ENCODE measurements around the gene CYP11A1. TPM values are rescaled to one million over a fixed set of nuclear protein-coding genes. Genes with fewer than 3 reads are reported as not detected.

The CYP11A1 gene
- total RNA-seq, 2 experiments from 2014 or later: 0.29 TPM; not detected in 1

DNA sequence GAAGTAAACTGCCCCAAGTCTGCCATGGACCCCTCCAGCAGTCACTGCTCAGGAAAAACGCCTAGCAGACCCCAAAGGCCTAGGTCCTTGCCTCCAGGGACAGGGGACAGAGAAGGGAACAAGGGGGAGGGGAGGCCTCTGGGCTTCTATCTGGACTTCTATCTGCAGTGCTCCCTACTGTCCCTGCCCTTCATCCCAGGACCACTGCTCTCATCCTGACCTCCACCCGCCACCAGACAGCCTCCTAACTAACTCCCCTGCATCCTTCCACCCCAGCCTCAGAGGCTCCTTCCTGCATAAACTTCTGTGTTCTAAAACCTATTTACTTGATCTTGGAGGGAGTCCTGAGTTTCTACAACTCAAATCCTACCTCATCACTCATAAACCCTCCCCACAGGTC is 40.9 kb upstream of the CYP11A1 start:
- Mint-ChIP-seq H3K27ac (peak overlapping the region; percentile 23), H3K4me1 (ENCODE audit: low read depth) (peaks cover 22% of the 10 kb centered on the region), H3K36me3 (peaks cover 17% of the 10 kb centered on the region), H3K9me3 (no peaks in the 10 kb centered on the region), H3K27me3 (no peaks in the 10 kb centered on the region), H3K4me3 (no peak overlapping the region)
- intact Hi-C loops (cut with micrococcal nuclease): no loop called here
- POLR2A ChIA-PET: no interaction called here
- CTCF ChIA-PET: no interaction called here
- no peak for DNase-seq

DNA sequence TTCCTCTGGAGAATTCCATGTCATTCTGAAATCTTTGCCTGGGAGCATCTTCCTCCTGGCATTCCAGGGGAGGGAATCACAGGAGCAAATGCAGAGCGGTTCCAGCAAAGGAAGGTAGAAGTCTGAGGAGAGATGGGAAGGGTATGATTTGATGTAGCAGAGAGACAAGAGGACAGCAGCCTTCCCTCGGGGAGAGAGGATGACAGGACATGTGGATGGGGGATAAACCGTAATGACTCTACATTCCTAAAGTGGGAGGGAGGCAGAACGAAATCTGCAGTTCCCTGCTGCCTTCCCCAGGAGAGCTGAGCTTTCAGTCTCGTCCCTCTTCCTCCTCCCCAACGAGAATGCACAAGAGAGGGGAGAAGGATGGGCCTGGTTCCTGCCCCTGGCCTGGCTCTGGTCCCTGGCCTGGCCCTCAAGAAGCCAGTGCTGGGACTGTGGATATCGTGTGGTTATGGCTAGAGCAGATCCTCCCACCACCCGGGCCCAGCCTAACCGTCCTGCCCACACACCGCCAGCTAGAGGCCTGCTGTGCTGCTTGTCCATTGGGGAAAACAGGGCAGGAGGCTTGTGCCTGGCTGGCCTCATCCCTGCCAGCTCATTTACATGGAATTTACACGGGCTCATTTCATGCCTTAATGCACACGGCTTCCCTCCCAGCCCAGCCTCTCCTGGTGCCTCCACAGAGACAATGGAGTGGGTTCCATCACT is 39.7 kb upstream of the CYP11A1 start:
- H3K9me3 Mint-ChIP-seq: no peaks in the 10 kb centered on the region
- ChIA-PET POLR2A (no interaction called here), CTCF (interaction anchor here (1.0 kb wide), 1 partner anchor 25 kb away, joined by 3 read pairs; no protein-coding TSS in a partner anchor)
- H3K27ac Mint-ChIP-seq: peak overlapping the region; percentile 47
- intact Hi-C loops (cut with micrococcal nuclease): no loop called here
- no peak for DNase-seq
- H3K4me1 Mint-ChIP-seq (ENCODE audit: low read depth): peaks cover 34% of the 10 kb centered on the region
- H3K27me3 Mint-ChIP-seq: no peaks in the 10 kb centered on the region
- no peak overlapping the region for H3K4me3 Mint-ChIP-seq
- H3K36me3 Mint-ChIP-seq: peaks cover 13% of the 10 kb centered on the region

DNA sequence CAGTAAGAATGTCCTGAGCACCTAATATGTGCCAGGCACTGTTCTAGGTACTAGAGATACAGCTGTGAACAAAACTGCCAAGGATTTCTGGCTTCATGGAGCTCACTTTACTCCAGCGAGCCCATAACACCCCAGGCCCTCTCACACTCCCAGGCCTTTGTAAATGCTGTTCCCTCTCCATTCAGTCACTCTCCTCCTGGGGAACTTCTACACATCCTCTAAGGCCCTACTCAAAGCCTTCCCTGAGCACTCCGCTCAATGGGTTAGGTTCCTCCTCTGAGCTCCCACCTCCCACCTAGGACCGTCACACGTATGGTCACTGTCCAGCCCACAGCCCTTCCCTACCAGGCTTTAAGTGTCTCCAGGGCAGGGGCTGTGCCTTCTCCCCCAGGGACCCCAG is 39.1 kb upstream of the CYP11A1 start:
- peaks cover 40% of the 10 kb centered on the region for H3K4me1 Mint-ChIP-seq (ENCODE audit: low read depth)
- H3K27ac Mint-ChIP-seq: no peak overlapping the region
- H3K36me3 Mint-ChIP-seq: peaks cover 8% of the 10 kb centered on the region
- no peaks in the 10 kb centered on the region for H3K27me3 Mint-ChIP-seq
- no peak for DNase-seq
- H3K9me3 Mint-ChIP-seq: no peaks in the 10 kb centered on the region
- ChIA-PET POLR2A (no interaction called here), CTCF (interaction anchor here (1.0 to 1.2 kb wide), 2 partner anchors 24 to 32 kb away, joined by 3 to 4 read pairs; no protein-coding TSS in a partner anchor)
- H3K4me3 Mint-ChIP-seq: no peak overlapping the region
- intact Hi-C loops (cut with micrococcal nuclease): no loop called here

DNA sequence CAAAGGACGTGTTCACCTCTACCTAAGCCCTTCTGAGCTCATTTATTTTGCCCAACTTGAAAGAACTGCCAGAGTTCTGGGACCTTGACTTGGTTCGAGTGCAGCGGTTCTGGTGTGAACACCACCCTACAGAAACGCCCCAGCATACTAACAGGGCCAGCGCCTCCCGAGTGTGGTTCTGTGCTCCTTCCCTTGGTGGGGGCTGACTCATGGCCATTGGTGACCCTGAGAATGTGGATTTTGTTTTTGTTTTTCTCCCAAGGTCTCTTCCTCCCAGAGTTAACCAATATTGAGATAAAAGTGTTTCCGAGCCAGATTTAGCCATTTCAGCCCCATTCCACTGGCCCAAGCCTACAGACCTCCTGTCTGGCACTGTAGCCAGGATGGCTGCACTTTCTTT is 38.4 kb upstream of the CYP11A1 start:
- POLR2A ChIA-PET: interaction anchor here (1.4 kb wide), 1 partner anchor 43 kb away, joined by 3 read pairs; no protein-coding TSS in a partner anchor
- H3K4me1 Mint-ChIP-seq (ENCODE audit: low read depth): peaks cover 47% of the 10 kb centered on the region
- H3K36me3 Mint-ChIP-seq: peaks cover 5% of the 10 kb centered on the region
- no peak overlapping the region for H3K4me3 Mint-ChIP-seq
- DNase-seq: no peak
- H3K27me3 Mint-ChIP-seq: no peaks in the 10 kb centered on the region
- H3K9me3 Mint-ChIP-seq: no peaks in the 10 kb centered on the region
- intact Hi-C loops (cut with micrococcal nuclease): no loop called here
- H3K27ac Mint-ChIP-seq: no peak overlapping the region
- CTCF ChIA-PET: interaction anchor here (1.2 kb wide), 1 partner anchor 33 kb away, joined by 4 read pairs; no protein-coding TSS in a partner anchor

DNA sequence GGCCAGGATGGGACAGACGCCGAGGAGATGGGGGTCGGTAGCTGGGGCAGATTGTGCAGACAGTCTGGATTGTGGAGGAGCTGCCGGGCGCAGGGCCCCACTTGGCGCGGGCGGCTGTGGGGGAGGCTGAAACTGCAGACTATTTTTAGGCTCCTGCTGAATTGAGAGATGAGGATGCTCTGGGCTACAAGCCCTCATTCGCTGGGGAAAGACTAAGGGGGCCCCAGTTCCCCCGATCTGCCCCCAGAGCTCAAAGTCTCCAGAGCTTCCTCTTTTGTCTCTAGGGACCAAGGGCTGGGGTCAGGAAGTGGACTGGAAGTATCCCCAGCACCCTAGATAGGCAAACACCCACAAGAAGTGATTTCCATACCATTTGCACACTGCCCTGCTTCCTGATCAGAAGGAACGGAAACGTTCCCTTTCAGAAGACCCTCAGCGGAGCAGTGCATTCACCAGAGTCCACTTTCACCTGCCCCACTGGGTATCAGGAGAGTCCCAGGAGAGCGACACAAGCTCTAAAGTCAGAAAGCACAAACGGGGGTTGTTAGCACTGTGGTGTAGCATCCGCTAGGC is 36.6 kb upstream of the CYP11A1 start:
- ChIA-PET CTCF (interaction anchor here (0.6 to 7.1 kb wide), 9 partner anchors 9 to 431 kb away, joined by 3 to 93 read pairs (median 4); no protein-coding TSS in a partner anchor), POLR2A (interaction anchor here (1.4 to 6.2 kb wide), 6 partner anchors 17 to 439 kb away, joined by 3 to 85 read pairs (median 12); partner anchors contain the start of genes SEMA7A and UBL7)
- Mint-ChIP-seq H3K4me3 (peak overlapping the region; percentile 28), H3K27me3 (no peaks in the 10 kb centered on the region), H3K9me3 (no peaks in the 10 kb centered on the region), H3K27ac (peak overlapping the region; percentile 85), H3K4me1 (ENCODE audit: low read depth) (peaks cover 62% of the 10 kb centered on the region), H3K36me3 (no peaks in the 10 kb centered on the region)
- peak; percentile 43 for DNase-seq
- intact Hi-C loops (cut with micrococcal nuclease): loop anchor here (1.0 to 5.0 kb wide), 4 partner anchors 29 to 383 kb away; partner anchors contain the start of genes SEMA7A and UBL7

DNA sequence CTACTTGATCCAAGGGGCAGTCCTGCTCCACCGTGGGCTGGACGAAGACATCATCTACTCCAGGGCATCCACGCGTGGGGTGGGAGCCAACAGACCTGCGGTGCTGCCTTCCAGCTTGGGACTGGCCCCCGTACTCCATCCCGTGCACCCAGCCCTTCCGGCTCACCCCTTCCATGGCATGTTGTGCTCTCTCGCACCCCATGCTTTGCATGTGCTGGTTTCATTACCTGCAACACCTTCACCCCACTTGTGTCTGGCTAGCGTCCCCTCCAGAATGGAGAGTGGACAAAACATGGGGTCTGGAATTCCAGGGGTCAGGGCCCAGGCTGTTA is 36.1 kb upstream of the CYP11A1 start:
- intact Hi-C loops (cut with micrococcal nuclease): loop anchor here (1.0 to 5.0 kb wide), 4 partner anchors 30 to 384 kb away; partner anchors contain the start of genes SEMA7A and UBL7
- POLR2A ChIA-PET: interaction anchor here (1.4 to 6.2 kb wide), 8 partner anchors 13 to 438 kb away, joined by 3 to 85 read pairs (median 6); partner anchors contain the start of genes SEMA7A and UBL7

DNA sequence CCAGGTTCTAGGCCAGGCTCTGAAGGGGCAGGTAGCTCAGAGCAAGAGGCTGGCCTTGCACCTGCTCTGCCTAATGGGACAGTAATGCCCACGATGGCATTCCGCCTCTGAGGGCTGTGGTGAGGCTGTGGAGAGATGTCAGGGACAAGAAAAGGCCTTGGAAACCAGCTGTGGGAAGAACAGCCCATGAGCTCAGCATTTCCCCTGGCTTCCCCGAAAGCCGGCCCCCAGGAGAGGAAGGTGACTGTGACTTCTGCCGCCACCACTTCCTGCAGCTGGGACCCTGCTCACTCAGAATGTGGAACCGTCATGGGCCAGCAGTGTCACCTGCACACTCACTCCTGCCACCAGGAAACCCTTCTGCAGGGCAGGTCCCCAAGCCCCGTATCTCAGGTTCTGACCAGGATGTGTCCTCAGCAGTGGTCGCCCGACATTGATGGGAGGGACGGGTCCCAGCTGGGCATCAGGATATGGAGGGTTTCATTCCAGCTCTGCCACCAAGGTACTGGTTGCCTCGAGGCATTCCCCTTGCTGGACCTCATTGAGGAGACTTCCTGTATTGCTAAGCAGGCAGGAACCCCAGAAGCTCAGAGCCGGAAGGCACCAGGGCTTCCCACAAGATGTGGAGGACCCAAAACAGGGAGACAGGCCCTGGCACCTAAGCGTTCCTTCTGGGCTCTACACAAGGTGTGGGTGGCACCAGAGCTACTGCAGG is 35.6 kb upstream of the CYP11A1 start:
- Mint-ChIP-seq H3K4me1 (ENCODE audit: low read depth) (peaks cover 73% of the 10 kb centered on the region), H3K36me3 (no peaks in the 10 kb centered on the region), H3K27ac (peak overlapping the region; percentile 85), H3K27me3 (no peaks in the 10 kb centered on the region), H3K4me3 (peak overlapping the region; percentile 28), H3K9me3 (no peaks in the 10 kb centered on the region)
- DNase-seq: peak; percentile 95
- POLR2A ChIA-PET: interaction anchor here (0.7 to 6.2 kb wide), 11 partner anchors 8 to 438 kb away, joined by 3 to 85 read pairs (median 5); partner anchors contain the start of genes ARID3B, SEMA7A and UBL7
- intact Hi-C loops (cut with micrococcal nuclease): loop anchor here (1.0 to 5.0 kb wide), 4 partner anchors 30 to 384 kb away; partner anchors contain the start of genes SEMA7A and UBL7
- CTCF ChIA-PET: interaction anchor here (0.6 to 7.1 kb wide), 14 partner anchors 8 to 430 kb away, joined by 3 to 93 read pairs (median 4); partner anchors contain the start of gene SEMA7A

More for the DNA sequence above, 36.1 kb upstream of the CYP11A1 start:
- no peaks in the 10 kb centered on the region for H3K36me3 Mint-ChIP-seq
- no peaks in the 10 kb centered on the region for H3K27me3 Mint-ChIP-seq
- DNase-seq: no peak
- H3K9me3 Mint-ChIP-seq: no peaks in the 10 kb centered on the region
- H3K27ac Mint-ChIP-seq: peak overlapping the region; percentile 85
- CTCF ChIA-PET: interaction anchor here (0.7 to 7.1 kb wide), 12 partner anchors 8 to 430 kb away, joined by 3 to 93 read pairs (median 4); no protein-coding TSS in a partner anchor
- peak overlapping the region; percentile 28 for H3K4me3 Mint-ChIP-seq
- peaks cover 68% of the 10 kb centered on the region for H3K4me1 Mint-ChIP-seq (ENCODE audit: low read depth)

DNA sequence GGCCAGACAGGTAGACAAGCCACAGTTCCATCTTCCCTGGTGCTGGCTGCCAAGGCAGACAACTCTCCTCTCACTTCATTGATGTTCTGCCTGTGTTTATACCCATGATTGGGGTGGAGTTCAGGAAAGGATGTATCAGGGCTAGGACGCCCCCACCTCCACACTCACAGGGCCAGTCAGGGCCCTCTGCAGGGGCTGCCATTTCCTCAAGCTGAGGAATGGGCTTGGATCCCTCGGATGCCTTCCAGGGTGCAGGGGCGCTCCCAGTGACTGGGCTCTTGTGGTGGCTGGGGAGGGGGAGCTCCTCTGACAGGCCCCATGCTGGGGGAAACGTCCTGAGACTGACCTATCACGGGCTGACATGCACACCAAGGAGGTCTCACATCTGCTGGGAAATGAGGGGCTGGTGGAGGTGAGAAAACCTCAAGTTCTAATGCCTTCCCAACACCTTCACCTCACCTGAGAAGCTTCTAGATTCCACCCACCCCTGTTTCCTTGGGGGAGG is 34.9 kb upstream of the CYP11A1 start:
- intact Hi-C loops (cut with micrococcal nuclease): loop anchor here (2.0 to 5.0 kb wide), 3 partner anchors 58 to 385 kb away; partner anchors contain the start of gene UBL7
- H3K27ac Mint-ChIP-seq: peak overlapping the region; percentile 85
- no peaks in the 10 kb centered on the region for H3K27me3 Mint-ChIP-seq
- H3K36me3 Mint-ChIP-seq: no peaks in the 10 kb centered on the region
- DNase-seq: peak; percentile 36
- POLR2A ChIA-PET: interaction anchor here (1.0 to 6.2 kb wide), 10 partner anchors 12 to 144 kb away, joined by 3 to 85 read pairs (median 6); partner anchors contain the start of genes ARID3B, SEMA7A and UBL7
- CTCF ChIA-PET: interaction anchor here (0.6 to 7.1 kb wide), 11 partner anchors 7 to 40 kb away, joined by 3 to 93 read pairs (median 5); partner anchors contain the start of gene SEMA7A
- H3K9me3 Mint-ChIP-seq: no peaks in the 10 kb centered on the region
- H3K4me1 Mint-ChIP-seq (ENCODE audit: low read depth): peaks cover 78% of the 10 kb centered on the region
- H3K4me3 Mint-ChIP-seq: no peak overlapping the region

DNA sequence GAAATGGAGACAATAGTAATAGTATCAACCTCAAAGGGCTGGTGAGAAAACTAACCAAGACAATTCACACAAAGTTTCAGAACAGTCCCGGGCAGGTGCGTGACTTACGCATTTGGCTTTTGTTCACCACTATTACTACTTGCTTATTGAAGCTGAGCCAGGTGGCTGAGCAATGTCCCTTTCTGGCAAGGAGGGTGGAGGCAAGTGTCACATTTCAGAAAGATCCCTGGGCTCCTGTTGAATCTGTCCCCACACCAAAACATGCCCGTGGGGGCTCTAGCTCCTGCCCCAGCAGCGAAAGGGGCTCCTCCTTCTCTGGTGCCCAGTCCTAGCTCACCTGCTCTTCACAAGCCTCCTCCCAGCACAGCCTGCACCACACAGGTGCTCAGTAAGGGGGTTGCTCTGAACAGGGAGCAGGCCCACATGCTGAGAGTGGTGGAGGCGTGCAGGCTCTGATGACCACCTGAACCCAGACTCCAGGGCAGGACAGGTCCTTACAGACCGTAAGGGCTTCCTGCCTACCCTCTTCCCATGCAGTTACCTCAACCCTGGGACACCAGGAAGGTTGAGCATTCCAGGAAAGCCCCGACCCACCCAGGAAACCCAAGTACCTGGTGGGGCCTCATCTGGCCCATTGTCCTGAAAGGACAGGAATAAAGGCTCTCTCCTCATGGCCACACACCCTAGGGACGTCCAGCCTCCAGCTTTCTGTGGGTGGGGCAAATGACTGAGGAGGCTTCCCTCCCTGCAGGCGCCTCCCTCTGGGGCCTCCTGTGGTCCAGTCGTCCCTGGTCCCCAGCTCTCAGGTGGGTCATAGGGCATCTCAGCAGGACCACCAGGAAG is 33.7 kb upstream of the CYP11A1 start:
- ChIA-PET CTCF (interaction anchor here (1.0 to 7.1 kb wide), 4 partner anchors 18 to 139 kb away, joined by 3 to 93 read pairs (median 9); no protein-coding TSS in a partner anchor), POLR2A (interaction anchor here (0.6 to 6.2 kb wide), 7 partner anchors 13 to 97 kb away, joined by 3 to 85 read pairs (median 3); partner anchors contain the start of gene SEMA7A)
- H3K27ac Mint-ChIP-seq: peak overlapping the region; percentile 85
- H3K27me3 Mint-ChIP-seq: no peaks in the 10 kb centered on the region
- peak; percentile 79 for DNase-seq
- intact Hi-C loops (cut with micrococcal nuclease): loop anchor here (1.0 to 5.0 kb wide), 2 partner anchors 17 to 386 kb away; no protein-coding TSS in a partner anchor
- no peaks in the 10 kb centered on the region for H3K36me3 Mint-ChIP-seq
- H3K4me3 Mint-ChIP-seq: peak overlapping the region; percentile 34
- no peaks in the 10 kb centered on the region for H3K9me3 Mint-ChIP-seq
- H3K4me1 Mint-ChIP-seq (ENCODE audit: low read depth): peaks cover 87% of the 10 kb centered on the region

DNA sequence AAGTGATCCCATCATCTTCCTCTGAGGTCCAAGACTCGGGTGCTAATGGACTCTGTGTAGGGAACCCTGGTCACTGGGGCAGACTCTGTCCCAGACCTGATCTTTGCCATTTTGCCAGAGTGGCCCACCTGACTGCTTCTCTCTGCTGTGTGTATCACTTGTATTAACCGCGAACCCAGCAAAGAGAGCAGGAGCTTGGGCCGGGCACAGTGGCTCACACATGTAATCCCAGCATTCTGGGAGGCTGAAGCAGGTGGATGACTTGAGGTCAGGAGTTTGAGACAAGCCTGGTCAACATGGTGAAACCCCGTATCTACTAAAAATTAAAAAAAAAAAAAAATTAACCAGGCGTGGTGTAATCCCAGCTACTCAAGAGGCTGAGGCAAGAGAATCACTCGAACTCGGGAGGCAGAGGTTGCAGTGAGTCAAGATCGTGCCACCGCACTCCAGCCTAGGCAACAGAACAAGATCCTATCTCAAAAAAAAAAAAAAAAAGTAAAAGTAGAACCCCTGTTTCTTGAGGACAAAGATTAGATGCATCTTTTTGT is 32.9 kb upstream of the CYP11A1 start:
- peak overlapping the region; percentile 85 for H3K27ac Mint-ChIP-seq
- intact Hi-C loops (cut with micrococcal nuclease): loop anchor here (1.0 to 5.0 kb wide), 2 partner anchors 16 to 387 kb away; no protein-coding TSS in a partner anchor
- peaks cover 88% of the 10 kb centered on the region for H3K4me1 Mint-ChIP-seq (ENCODE audit: low read depth)
- H3K9me3 Mint-ChIP-seq: no peaks in the 10 kb centered on the region
- no peaks in the 10 kb centered on the region for H3K36me3 Mint-ChIP-seq
- ChIA-PET POLR2A (interaction anchor here (0.6 to 6.2 kb wide), 7 partner anchors 17 to 472 kb away, joined by 3 to 85 read pairs (median 3); partner anchors contain the start of gene SEMA7A), CTCF (interaction anchor here (0.6 to 7.1 kb wide), 5 partner anchors 17 to 140 kb away, joined by 3 to 93 read pairs (median 4); no protein-coding TSS in a partner anchor)
- H3K27me3 Mint-ChIP-seq: no peaks in the 10 kb centered on the region
- peak; percentile 68 for DNase-seq
- peak overlapping the region; percentile 21 for H3K4me3 Mint-ChIP-seq
